ENCODE results near the gene MYL3. TPM values are rescaled to one million over a fixed set of nuclear protein-coding genes. Genes with fewer than 3 reads are reported as not detected.

MYL3 gene
- total and polyA plus RNA-seq, 2 donors (not counting 1 experiment from before 2014, with no cell fraction given) = not detected

DNA sequence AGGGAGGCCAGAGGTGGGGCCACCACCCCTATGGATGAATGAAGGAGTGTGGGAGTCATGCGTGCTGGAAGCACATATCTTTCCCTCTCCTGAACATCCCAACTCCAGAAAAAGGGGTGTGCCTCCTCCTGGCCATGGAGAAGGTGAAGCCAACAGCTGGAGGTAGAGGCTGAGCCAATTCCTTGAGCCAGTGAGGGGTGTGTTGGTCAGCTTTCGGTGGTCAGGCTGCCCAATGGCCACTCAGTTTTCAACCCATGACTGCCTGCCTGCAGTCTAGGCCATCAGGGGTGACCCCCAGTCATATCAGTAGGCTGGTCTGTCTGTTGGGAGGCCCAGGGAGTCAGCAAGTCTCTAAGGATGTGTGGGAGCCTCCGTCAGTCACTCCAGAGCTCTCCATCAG, 27.9 kb upstream of the MYL3 start:
- 95% methylated on average over 2 of the region's 3 CpGs for WGBS (ENCODE audit: insufficient coverage)

DNA sequence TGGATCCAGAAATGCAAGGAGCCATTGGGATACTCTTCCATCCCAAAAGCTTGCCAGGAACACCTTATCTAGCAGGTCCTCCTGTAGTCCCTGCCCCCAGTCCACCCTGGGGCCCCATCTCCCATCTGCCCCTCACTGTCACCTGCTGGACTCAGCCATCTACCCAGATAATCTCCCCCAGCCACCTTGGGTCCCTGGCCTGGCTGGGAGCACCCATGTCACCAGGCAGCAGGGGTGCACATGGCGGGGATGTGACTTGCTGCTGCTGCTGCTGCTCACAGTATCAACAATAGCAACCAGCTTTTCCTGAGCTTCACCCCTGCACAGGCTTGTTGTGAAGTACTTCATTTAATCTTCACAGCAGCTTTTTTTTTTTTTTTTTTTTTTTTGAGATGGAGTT, 26.9 kb upstream of the MYL3 start:
- H3K27me3 Mint-ChIP-seq = peaks cover 55% of the 10 kb centered on the region
- no peak for ATAC-seq (ENCODE audit: low read depth)
- CTCF ChIA-PET = interaction anchor here (1.0 to 1.2 kb wide), 3 partner anchors 10 to 184 kb away, joined by 3 to 5 read pairs (median 4); no protein-coding TSS in a partner anchor

More for the DNA sequence above, 27.9 kb upstream of the MYL3 start:
- Histone ChIP-seq H3K27me3 (replicated peaks in 1 of 4; ENCODE audit: control extremely low read depth in 1 of 4, control insufficient read depth in 3 of 4, insufficient read depth in 4 of 4, low read length in 3 of 4) (peaks cover 0 to 53% (median 21%) of the 10 kb centered on the region in 4 experiments), H3K9me3 (ENCODE audit: control extremely low read depth in 1 of 3, control insufficient read depth in 2 of 3, insufficient read depth in 1 of 3, low read length in 2 of 3) (peaks cover 0 to 6% (median 0%) of the 10 kb centered on the region in 3 donors), H3K36me3 (replicated peaks in 1 of 2; ENCODE audit: control extremely low read depth in 1 of 2, control insufficient read depth in 1 of 2, extremely low read depth in 1 of 2, insufficient read depth in 2 of 2, low read length in 1 of 2) (no peaks in the 10 kb centered on the region), H3K4me3 (ENCODE audit: control extremely low read depth in 1 of 5, extremely low read depth in 1 of 5, insufficient read depth in 1 of 5, low read depth in 2 of 5, low read length in 4 of 5) (no peak overlapping the region), H3K4me1 (ENCODE audit: control insufficient read depth in 2 of 2, insufficient read depth in 2 of 2, low read length in 2 of 2) (peaks cover 14 to 15% of the 10 kb centered on the region in 2 donors), H4K20me1 (ENCODE audit: control insufficient read depth, insufficient read depth, low read length, poor library complexity, severe bottlenecking) (no peaks in the 10 kb centered on the region), H3K9ac (ENCODE audit: low read length) (no peak overlapping the region), H3K4me2 (replicated peaks; ENCODE audit: low read depth, low read length, poor library complexity, severe bottlenecking) (no peak overlapping the region), H3K27ac (ENCODE audit: low read length in 2 of 2) (no peak overlapping the region), H2AFZ (ENCODE audit: insufficient read depth, low read depth, low read length, poor library complexity, severe bottlenecking) (no peak overlapping the region), H3K79me2 (ENCODE audit: control insufficient read depth, insufficient read depth, low read length) (no peaks in the 10 kb centered on the region)
- DNase-seq (no peak), ATAC-seq (ENCODE audit: low read depth) (no peak)
- H3K9me3 Mint-ChIP-seq (ENCODE audit: insufficient read depth) = no peaks in the 10 kb centered on the region
- intact Hi-C loops (cut with micrococcal nuclease) = no loop called here
- no peak overlapping the region for H3K27ac Mint-ChIP-seq
- peak overlapping the region; percentile 86 for H3K4me3 Mint-ChIP-seq
- TF ChIP-seq, protein P1, sequence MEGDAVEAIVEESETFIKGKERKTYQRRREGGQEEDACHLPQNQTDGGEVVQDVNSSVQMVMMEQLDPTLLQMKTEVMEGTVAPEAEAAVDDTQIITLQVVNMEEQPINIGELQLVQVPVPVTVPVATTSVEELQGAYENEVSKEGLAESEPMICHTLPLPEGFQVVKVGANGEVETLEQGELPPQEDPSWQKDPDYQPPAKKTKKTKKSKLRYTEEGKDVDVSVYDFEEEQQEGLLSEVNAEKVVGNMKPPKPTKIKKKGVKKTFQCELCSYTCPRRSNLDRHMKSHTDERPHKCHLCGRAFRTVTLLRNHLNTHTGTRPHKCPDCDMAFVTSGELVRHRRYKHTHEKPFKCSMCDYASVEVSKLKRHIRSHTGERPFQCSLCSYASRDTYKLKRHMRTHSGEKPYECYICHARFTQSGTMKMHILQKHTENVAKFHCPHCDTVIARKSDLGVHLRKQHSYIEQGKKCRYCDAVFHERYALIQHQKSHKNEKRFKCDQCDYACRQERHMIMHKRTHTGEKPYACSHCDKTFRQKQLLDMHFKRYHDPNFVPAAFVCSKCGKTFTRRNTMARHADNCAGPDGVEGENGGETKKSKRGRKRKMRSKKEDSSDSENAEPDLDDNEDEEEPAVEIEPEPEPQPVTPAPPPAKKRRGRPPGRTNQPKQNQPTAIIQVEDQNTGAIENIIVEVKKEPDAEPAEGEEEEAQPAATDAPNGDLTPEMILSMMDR (IDR thresholded peaks at IDR 0.05) = no peak
- no peak for TF ChIP-seq EZH2 (IDR thresholded peaks at IDR 0.05; ENCODE audit: borderline replicate concordance, insufficient read depth, low read depth, low read length, poor library complexity, severe bottlenecking)
- peaks cover 54% of the 10 kb centered on the region for H3K27me3 Mint-ChIP-seq
- ChIA-PET POLR2A (no interaction called here), CTCF (interaction anchor here (1.0 to 1.2 kb wide), 2 partner anchors 9 to 185 kb away, joined by 4 to 5 read pairs; no protein-coding TSS in a partner anchor)
- H3K4me1 Mint-ChIP-seq = peaks cover 18% of the 10 kb centered on the region

More for the DNA sequence above, 26.9 kb upstream of the MYL3 start:
- Histone ChIP-seq H2AFZ (ENCODE audit: insufficient read depth, low read depth, low read length, poor library complexity, severe bottlenecking) (no peak overlapping the region), H3K79me2 (ENCODE audit: control insufficient read depth, insufficient read depth, low read length) (no peaks in the 10 kb centered on the region), H3K4me3 (ENCODE audit: control extremely low read depth in 1 of 5, extremely low read depth in 1 of 5, insufficient read depth in 1 of 5, low read depth in 2 of 5, low read length in 4 of 5) (no peak overlapping the region), H3K27me3 (replicated peaks in 1 of 4; ENCODE audit: control extremely low read depth in 1 of 4, control insufficient read depth in 3 of 4, insufficient read depth in 4 of 4, low read length in 3 of 4) (peaks cover 0 to 57% (median 21%) of the 10 kb centered on the region in 4 experiments), H3K4me2 (replicated peaks; ENCODE audit: low read depth, low read length, poor library complexity, severe bottlenecking) (no peak overlapping the region), H3K9ac (ENCODE audit: low read length) (no peak overlapping the region), H3K4me1 (ENCODE audit: control insufficient read depth in 2 of 2, insufficient read depth in 2 of 2, low read length in 2 of 2) (peaks cover 14 to 15% of the 10 kb centered on the region in 2 donors), H4K20me1 (ENCODE audit: control insufficient read depth, insufficient read depth, low read length, poor library complexity, severe bottlenecking) (no peaks in the 10 kb centered on the region), H3K36me3 (replicated peaks in 1 of 2; ENCODE audit: control extremely low read depth in 1 of 2, control insufficient read depth in 1 of 2, extremely low read depth in 1 of 2, insufficient read depth in 2 of 2, low read length in 1 of 2) (no peaks in the 10 kb centered on the region), H3K9me3 (ENCODE audit: control extremely low read depth in 1 of 3, control insufficient read depth in 2 of 3, insufficient read depth in 1 of 3, low read length in 2 of 3) (peaks cover 0 to 6% (median 0%) of the 10 kb centered on the region in 3 donors), H3K27ac (ENCODE audit: low read length in 2 of 2) (no peak overlapping the region)
- DNase-seq = no peak
- WGBS (ENCODE audit: insufficient coverage) = 100% methylated on average over 1 of the region's 1 CpG
- intact Hi-C loops (cut with micrococcal nuclease) = no loop called here
- peaks cover 16% of the 10 kb centered on the region for H3K4me1 Mint-ChIP-seq
- TF ChIP-seq, protein P1 (IDR thresholded peaks at IDR 0.05) = no peak
- no peak for TF ChIP-seq EZH2 (IDR thresholded peaks at IDR 0.05; ENCODE audit: borderline replicate concordance, insufficient read depth, low read depth, low read length, poor library complexity, severe bottlenecking)
- H3K27ac Mint-ChIP-seq = no peak overlapping the region
- POLR2A ChIA-PET = no interaction called here
- no peak overlapping the region for H3K4me3 Mint-ChIP-seq
- H3K9me3 Mint-ChIP-seq (ENCODE audit: insufficient read depth) = no peaks in the 10 kb centered on the region
